Natural killer cell (primary cell): ENCODE results near the gene SLC6A1. TPM values are rescaled to one million over a fixed set of nuclear protein-coding genes. Genes with fewer than 3 reads are reported as not detected.

ENCODE experiments used
- ATAC-seq, 3 donors: fragments of 150-1000 bp in 2 of 3; fragments of 200-7000 bp in 1 of 3; cut with Tn5 transposase; 1 replicate in 1 of 3; 2 replicates in 2 of 3; pipeline ENCODE4 v1.10.0; 2021; ENCODE audit warnings: mild to moderate bottlenecking in 2 of 3, moderate library complexity in 2 of 3
- DNase-seq, 2 donors: peaks; one replicate each; pipeline versions ENCODE4 v3.0.0 to v3.0.0-alpha.2; 2013 to 2021; ENCODE audit warnings: mixed read lengths in 1 of 2
- H3K27ac ChIP-seq: one replicate; pipeline ENCODE4 v1.5.1; 2013; ENCODE audit warnings: mild to moderate bottlenecking, low read length
- H3K27me3 ChIP-seq: one replicate; pipeline ENCODE4 v1.6.1; 2013; ENCODE audit warnings: low read length; ENCODE audit not compliant: control insufficient read depth, insufficient read depth
- H3K36me3 ChIP-seq: one replicate; pipeline ENCODE4 v1.6.1; 2013; ENCODE audit warnings: low read length; ENCODE audit not compliant: control insufficient read depth, insufficient read depth
- H3K4me1 ChIP-seq: one replicate; pipeline ENCODE4 v1.6.1; 2013; ENCODE audit warnings: low read length; ENCODE audit not compliant: control insufficient read depth, insufficient read depth
- H3K4me3 ChIP-seq: one replicate; pipeline ENCODE4 v1.5.1; 2013; ENCODE audit warnings: low read length
- H3K9me3 ChIP-seq: one replicate; pipeline ENCODE4 v1.6.1; 2013; ENCODE audit warnings: low read length; ENCODE audit not compliant: control insufficient read depth, insufficient read depth
- H3K27ac Mint-ChIP-seq, 2 donors: one replicate each; pipeline ENCODE4 v1.8.0; 2022; ENCODE audit warnings: mild to moderate bottlenecking in 2 of 2, mixed read lengths in 2 of 2, moderate library complexity in 1 of 2
- H3K27me3 Mint-ChIP-seq, 2 donors: one replicate each; pipeline ENCODE4 v1.8.0; 2022; ENCODE audit warnings: low read depth in 2 of 2, mixed read lengths in 2 of 2
- H3K36me3 Mint-ChIP-seq: one replicate; pipeline ENCODE4 v1.8.0; 2022; ENCODE audit warnings: mixed read lengths
- H3K4me1 Mint-ChIP-seq, 2 donors: one replicate each; pipeline ENCODE4 v1.8.0; 2022; ENCODE audit warnings: mixed read lengths in 2 of 2
- H3K4me3 Mint-ChIP-seq: one replicate; pipeline ENCODE4 v1.8.0; 2022; ENCODE audit warnings: mild to moderate bottlenecking, moderate library complexity, mixed read lengths
- H3K9me3 Mint-ChIP-seq, 2 donors: one replicate each; pipeline ENCODE4 v1.8.0; 2022; ENCODE audit warnings: mixed read lengths in 2 of 2
- WGBS: methylation state at CpG from one replicate; pipeline ENCODE4 v1.1.7; 2013; ENCODE audit warnings: missing lambda C conversion rate; ENCODE audit not compliant: insufficient coverage; 5-methylcytosine and 5-hydroxymethylcytosine counted together
- intact Hi-C: fragments of 100-400 bp; cut with micrococcal nuclease; formaldehyde crosslinking; loops from one replicate; pipeline ENCODE4 v1.14.2; 2022
- total RNA-seq, 4 donors: library from RNA; stranded (reverse); fragments of 120-200 nt in 1 of 4; gene quantifications; one replicate each; pipeline versions ENCODE4 v1.2.3 to v1.2.4, GENCODE V29; 2013 to 2022
- TF ChIP-seq, protein P1 (sequence below): fragments of 200-600 bp; IDR thresholded peaks from one replicate; pipeline ENCODE4 v1.8.0; 2022; ENCODE audit warnings: antibody characterized with exemption

Gene SLC6A1
- total RNA-seq, 3 donors from 2014 or later (not counting 1 experiment from before 2014, with no cell fraction given), result not detected

DNA sequence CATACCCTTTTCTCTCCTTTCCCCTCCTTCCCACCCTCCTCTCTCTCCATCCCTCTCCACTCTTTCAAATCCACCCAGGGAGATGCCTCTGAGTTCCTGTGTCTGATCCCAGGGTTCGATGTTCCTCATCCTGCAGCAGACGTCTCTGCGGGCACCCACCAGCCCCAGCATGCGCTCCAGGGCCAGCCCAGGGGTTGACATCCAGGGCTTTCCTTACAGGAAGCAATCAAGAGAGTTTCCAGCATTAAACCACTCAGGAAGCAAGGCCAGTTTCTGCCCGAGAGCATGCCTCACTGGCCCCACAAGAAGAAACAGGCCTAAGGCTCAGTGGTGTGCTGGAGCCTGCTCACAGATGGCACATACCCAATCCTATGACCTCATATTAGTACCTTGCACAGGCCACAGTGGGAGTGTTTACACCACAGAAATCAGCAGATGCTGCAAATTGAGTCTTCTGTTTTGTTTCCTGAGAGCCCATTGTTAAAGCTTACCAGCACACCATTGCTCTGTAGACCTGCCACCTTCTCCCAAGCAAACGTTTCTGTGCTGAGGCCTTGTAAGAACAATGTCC lies 13.2 kb downstream of the SLC6A1 start:
- intact Hi-C loops, result no loop called here
- H3K4me3 Mint-ChIP-seq, result no peak overlapping the region
- no peaks in the 10 kb centered on the region for H3K9me3 ChIP-seq
- H3K27ac Mint-ChIP-seq, result no peak overlapping the region
- no peak for ATAC-seq
- DNase-seq, result no peak
- no peaks in the 10 kb centered on the region for H3K36me3 Mint-ChIP-seq
- H3K36me3 ChIP-seq, result no peaks in the 10 kb centered on the region
- WGBS, result 65% methylated on average over 6 of the region's 6 CpGs
- H3K27me3 ChIP-seq, result no peaks in the 10 kb centered on the region
- H3K4me1 Mint-ChIP-seq, result no peaks in the 10 kb centered on the region
- no peak overlapping the region for H3K27ac ChIP-seq
- no peaks in the 10 kb centered on the region for H3K27me3 Mint-ChIP-seq
- TF ChIP-seq, protein P1, sequence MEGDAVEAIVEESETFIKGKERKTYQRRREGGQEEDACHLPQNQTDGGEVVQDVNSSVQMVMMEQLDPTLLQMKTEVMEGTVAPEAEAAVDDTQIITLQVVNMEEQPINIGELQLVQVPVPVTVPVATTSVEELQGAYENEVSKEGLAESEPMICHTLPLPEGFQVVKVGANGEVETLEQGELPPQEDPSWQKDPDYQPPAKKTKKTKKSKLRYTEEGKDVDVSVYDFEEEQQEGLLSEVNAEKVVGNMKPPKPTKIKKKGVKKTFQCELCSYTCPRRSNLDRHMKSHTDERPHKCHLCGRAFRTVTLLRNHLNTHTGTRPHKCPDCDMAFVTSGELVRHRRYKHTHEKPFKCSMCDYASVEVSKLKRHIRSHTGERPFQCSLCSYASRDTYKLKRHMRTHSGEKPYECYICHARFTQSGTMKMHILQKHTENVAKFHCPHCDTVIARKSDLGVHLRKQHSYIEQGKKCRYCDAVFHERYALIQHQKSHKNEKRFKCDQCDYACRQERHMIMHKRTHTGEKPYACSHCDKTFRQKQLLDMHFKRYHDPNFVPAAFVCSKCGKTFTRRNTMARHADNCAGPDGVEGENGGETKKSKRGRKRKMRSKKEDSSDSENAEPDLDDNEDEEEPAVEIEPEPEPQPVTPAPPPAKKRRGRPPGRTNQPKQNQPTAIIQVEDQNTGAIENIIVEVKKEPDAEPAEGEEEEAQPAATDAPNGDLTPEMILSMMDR, result no peak
- H3K9me3 Mint-ChIP-seq, result no peaks in the 10 kb centered on the region
- no peaks in the 10 kb centered on the region for H3K4me1 ChIP-seq
- H3K4me3 ChIP-seq, result no peak overlapping the region

DNA sequence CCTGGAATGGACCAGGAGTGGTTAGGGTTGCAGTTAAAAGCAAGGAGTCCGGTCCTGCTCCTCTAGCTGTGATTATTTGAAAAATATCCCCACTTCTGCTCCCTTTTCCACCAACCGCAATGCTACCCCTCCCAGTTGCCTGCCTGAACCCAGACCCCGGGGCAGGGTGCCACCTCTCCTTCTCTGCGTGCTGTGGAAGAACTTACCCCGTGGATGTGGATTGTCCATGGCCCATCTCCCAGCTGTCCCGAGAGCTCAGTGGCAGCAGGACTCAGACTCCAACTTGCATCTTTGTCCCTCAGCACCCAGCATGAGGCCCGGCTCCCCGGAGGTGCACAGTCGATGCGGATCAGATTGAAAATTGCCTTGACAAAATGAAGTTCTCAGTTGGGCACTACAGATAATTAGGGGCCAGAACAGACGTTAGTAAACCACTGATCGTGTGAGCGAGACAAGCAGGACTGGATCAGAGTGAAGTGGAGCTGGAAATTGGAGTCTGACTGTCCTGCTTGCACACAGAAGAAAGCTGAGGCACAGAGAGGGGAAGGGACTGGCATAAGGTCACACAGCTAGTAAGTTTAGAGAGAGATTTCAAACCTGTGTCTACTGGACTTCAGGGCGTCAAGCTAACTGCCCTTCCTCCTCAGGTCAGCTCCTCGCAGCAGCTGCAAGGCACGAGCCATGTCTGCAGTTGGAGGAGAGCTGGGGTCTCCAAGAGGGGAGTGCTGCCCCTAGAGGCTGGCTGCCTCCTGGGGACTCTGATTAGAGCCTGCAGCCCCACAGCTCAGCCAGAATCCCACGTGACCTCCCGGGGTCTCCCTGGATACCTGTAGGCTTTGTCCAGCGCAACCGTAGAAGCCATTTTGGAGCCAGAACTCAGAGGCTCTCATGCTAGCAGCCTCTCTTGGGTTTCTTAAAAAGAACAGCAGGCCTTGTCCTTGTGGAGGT lies 14.7 kb downstream of the SLC6A1 start:
- no peaks in the 10 kb centered on the region for H3K36me3 Mint-ChIP-seq
- no peak overlapping the region for H3K27ac ChIP-seq
- no peak overlapping the region for H3K4me3 Mint-ChIP-seq
- H3K4me1 Mint-ChIP-seq, result no peaks in the 10 kb centered on the region
- DNase-seq, result no peak
- H3K27me3 ChIP-seq, result no peaks in the 10 kb centered on the region
- 77% methylated on average over 20 of the region's 20 CpGs for WGBS
- H3K27ac Mint-ChIP-seq, result no peak overlapping the region
- H3K9me3 ChIP-seq, result no peaks in the 10 kb centered on the region
- intact Hi-C loops, result no loop called here
- no peak overlapping the region for H3K4me3 ChIP-seq
- TF ChIP-seq, protein P1, result no peak
- no peaks in the 10 kb centered on the region for H3K4me1 ChIP-seq
- no peaks in the 10 kb centered on the region for H3K36me3 ChIP-seq
- ATAC-seq, result no peak
- no peaks in the 10 kb centered on the region for H3K27me3 Mint-ChIP-seq
- H3K9me3 Mint-ChIP-seq, result no peaks in the 10 kb centered on the region

DNA sequence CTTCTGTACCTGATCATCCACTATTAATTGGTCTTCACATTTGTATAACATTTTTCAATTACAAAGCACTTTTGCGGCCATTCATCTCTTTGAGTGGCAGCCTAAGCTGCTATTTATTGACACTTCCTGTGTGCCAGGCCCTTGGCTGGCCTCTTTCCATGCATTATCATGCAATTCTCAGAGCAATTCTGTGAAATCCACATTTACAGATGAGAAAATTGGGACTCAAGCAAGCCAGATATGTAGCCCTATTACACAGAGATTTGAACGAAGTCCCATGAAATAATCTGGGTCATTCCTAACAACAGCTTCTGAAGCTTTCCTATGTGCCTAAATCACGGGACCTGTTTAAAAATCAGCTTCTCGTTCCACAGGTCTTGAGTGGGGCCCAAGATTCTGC lies 17.4 kb downstream of the SLC6A1 start:
- no peaks in the 10 kb centered on the region for H3K4me1 ChIP-seq
- DNase-seq, result no peak
- H3K27ac ChIP-seq, result no peak overlapping the region
- no peaks in the 10 kb centered on the region for H3K27me3 ChIP-seq
- intact Hi-C loops, result no loop called here
- no peaks in the 10 kb centered on the region for H3K36me3 ChIP-seq
- H3K9me3 ChIP-seq, result no peaks in the 10 kb centered on the region
- Mint-ChIP-seq H3K27ac (no peak overlapping the region), H3K4me3 (no peak overlapping the region), H3K27me3 (no peaks in the 10 kb centered on the region), H3K36me3 (no peaks in the 10 kb centered on the region), H3K4me1 (no peaks in the 10 kb centered on the region), H3K9me3 (no peaks in the 10 kb centered on the region)
- WGBS, result 83% methylated on average over 4 of the region's 4 CpGs
- no peak for ATAC-seq
- TF ChIP-seq, protein P1, result no peak
- H3K4me3 ChIP-seq, result no peak overlapping the region
